IMR-90 (cell line): ENCODE measurements around the gene NDRG2.
"Not testable (repeated sequence)": the region's sequence is repeated elsewhere in the genome, so short reads cannot be mapped to it uniquely, and the experiment has no call there.

Experiments
- BHLHE40 ChIP-seq: fragments of 150-350 bp; IDR thresholded peaks from 2 replicates; pipeline ENCODE4 v1.6.1; 2016; ENCODE audit warnings: mild to moderate bottlenecking, low read depth, low read length
- CEBPB ChIP-seq: IDR thresholded peaks from 2 replicates; pipeline ENCODE4 v1.6.1; 2012; ENCODE audit warnings: low read depth, low read length, improper control_type of control experiment
- CTCF ChIP-seq: conservative IDR thresholded peaks from 2 replicates; pipeline ENCODE4 v1.5.1; 2012; ENCODE audit warnings: mild to moderate bottlenecking, low read depth, low read length, improper control_type of control experiment
- ELK1 ChIP-seq: fragments of 150-350 bp; IDR thresholded peaks from 2 replicates; pipeline ENCODE4 v1.6.1; 2016; ENCODE audit warnings: low read depth, mild to moderate bottlenecking, low read length, moderate library complexity, borderline replicate concordance
- MAZ ChIP-seq: IDR thresholded peaks from 2 replicates; pipeline ENCODE4 v1.6.1; 2012; ENCODE audit warnings: low read depth, mild to moderate bottlenecking, low read length, improper control_type of control experiment, moderate library complexity, borderline replicate concordance
- MXI1 ChIP-seq: IDR thresholded peaks from 2 replicates; pipeline ENCODE4 v1.6.1; 2012; ENCODE audit warnings: low read depth, mild to moderate bottlenecking, low read length, moderate library complexity, borderline replicate concordance
- POLR2A ChIP-seq: IDR thresholded peaks from 2 replicates; pipeline ENCODE4 v1.6.1; 2012; ENCODE audit warnings: mild to moderate bottlenecking, low read depth, low read length
- RAD21 ChIP-seq: IDR thresholded peaks from 2 replicates; pipeline ENCODE4 v1.6.1; 2012; ENCODE audit warnings: low read length, improper control_type of control experiment
- RCOR1 ChIP-seq: IDR thresholded peaks from 2 replicates; pipeline ENCODE4 v1.6.1; 2012; ENCODE audit warnings: mild to moderate bottlenecking, low read length, improper control_type of control experiment; ENCODE audit not compliant: insufficient replicate concordance
- RFX5 ChIP-seq: IDR thresholded peaks from 2 replicates; pipeline ENCODE4 v1.8.0; 2012; ENCODE audit warnings: low read depth, mild to moderate bottlenecking, low read length, moderate library complexity
- SMC3 ChIP-seq: fragments of 150-350 bp; IDR thresholded peaks from 2 replicates; pipeline ENCODE4 v1.6.1; 2016; ENCODE audit warnings: low read depth, mild to moderate bottlenecking, antibody characterized with exemption, low read length, moderate library complexity
- TF ChIP-seq, protein P1 (sequence below): fragments of 150-350 bp; IDR thresholded peaks from 2 replicates; pipeline ENCODE4 v1.6.1; 2017; ENCODE audit warnings: mild to moderate bottlenecking, antibody characterized with exemption, low read length, low read depth

- TF ChIP-seq CTCF, RAD21, SMC3, RFX5, BHLHE40, POLR2A, MXI1, RCOR1, CEBPB, MAZ, ELK1: not testable (repeated sequence)
- TF ChIP-seq, protein P1, sequence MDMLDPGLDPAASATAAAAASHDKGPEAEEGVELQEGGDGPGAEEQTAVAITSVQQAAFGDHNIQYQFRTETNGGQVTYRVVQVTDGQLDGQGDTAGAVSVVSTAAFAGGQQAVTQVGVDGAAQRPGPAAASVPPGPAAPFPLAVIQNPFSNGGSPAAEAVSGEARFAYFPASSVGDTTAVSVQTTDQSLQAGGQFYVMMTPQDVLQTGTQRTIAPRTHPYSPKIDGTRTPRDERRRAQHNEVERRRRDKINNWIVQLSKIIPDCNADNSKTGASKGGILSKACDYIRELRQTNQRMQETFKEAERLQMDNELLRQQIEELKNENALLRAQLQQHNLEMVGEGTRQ, result not testable (repeated sequence)
These were observed 39.2 kb downstream of the NDRG2 start for GRCh38 chr14:20985650-20986049.
